GM11168 (cell line): ENCODE results near the gene PPRC1.

Experiments used
- in situ Hi-C: fragments of 300-500 bp; cut with MboI; formaldehyde crosslinking; loops from one replicate; pipeline ENCODE4 v1.12.0; 2022; ENCODE audit warnings: low sequenced_read_pairs; ENCODE audit not compliant: unreplicated experiment

The PPRC1 gene, protein sequence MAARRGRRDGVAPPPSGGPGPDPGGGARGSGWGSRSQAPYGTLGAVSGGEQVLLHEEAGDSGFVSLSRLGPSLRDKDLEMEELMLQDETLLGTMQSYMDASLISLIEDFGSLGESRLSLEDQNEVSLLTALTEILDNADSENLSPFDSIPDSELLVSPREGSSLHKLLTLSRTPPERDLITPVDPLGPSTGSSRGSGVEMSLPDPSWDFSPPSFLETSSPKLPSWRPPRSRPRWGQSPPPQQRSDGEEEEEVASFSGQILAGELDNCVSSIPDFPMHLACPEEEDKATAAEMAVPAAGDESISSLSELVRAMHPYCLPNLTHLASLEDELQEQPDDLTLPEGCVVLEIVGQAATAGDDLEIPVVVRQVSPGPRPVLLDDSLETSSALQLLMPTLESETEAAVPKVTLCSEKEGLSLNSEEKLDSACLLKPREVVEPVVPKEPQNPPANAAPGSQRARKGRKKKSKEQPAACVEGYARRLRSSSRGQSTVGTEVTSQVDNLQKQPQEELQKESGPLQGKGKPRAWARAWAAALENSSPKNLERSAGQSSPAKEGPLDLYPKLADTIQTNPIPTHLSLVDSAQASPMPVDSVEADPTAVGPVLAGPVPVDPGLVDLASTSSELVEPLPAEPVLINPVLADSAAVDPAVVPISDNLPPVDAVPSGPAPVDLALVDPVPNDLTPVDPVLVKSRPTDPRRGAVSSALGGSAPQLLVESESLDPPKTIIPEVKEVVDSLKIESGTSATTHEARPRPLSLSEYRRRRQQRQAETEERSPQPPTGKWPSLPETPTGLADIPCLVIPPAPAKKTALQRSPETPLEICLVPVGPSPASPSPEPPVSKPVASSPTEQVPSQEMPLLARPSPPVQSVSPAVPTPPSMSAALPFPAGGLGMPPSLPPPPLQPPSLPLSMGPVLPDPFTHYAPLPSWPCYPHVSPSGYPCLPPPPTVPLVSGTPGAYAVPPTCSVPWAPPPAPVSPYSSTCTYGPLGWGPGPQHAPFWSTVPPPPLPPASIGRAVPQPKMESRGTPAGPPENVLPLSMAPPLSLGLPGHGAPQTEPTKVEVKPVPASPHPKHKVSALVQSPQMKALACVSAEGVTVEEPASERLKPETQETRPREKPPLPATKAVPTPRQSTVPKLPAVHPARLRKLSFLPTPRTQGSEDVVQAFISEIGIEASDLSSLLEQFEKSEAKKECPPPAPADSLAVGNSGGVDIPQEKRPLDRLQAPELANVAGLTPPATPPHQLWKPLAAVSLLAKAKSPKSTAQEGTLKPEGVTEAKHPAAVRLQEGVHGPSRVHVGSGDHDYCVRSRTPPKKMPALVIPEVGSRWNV (N-terminal part only)

DNA sequence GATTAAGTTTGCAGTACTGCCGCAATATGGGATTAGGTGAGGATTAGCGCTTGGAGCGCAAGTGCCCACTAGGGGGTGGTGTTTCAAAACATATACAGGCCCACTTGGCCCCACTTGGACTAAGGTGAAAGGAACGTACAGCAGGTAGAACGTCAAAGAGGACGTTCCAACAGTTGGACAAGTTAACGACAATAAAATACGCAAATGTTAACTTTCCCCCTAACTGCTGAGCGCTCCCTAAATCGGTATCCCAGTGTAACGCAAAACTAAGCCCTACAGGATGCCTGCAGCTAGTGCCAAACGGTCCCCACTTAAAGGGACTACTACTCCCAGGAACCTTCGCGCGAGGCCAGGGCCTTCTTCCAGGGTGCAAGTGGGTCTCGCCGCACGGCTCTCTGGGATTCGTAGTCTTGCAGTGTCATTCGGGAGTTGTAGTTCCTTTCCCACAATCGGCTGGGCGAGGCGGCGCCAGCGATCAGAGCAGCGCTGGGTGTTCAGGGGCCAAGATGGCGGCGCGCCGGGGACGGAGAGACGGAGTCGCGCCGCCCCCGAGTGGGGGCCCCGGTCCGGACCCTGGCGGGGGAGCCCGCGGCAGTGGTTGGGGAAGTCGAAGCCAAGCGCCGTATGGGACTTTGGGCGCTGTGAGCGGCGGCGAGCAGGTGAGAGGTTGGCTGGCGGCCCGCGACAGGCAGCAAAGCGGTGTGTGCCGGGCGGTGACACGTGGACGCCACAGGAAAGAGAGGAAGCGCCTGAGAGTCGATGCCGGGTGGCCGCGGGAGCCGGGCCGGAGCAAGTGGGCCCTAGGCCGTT is at the start of gene PPRC1:
PPRC1 (plus strand) TSS at position 478 of the 810 bp plus-strand sequence; CDS start at position 507, 29 bp downstream.
- in situ Hi-C loops = no loop called here

DNA sequence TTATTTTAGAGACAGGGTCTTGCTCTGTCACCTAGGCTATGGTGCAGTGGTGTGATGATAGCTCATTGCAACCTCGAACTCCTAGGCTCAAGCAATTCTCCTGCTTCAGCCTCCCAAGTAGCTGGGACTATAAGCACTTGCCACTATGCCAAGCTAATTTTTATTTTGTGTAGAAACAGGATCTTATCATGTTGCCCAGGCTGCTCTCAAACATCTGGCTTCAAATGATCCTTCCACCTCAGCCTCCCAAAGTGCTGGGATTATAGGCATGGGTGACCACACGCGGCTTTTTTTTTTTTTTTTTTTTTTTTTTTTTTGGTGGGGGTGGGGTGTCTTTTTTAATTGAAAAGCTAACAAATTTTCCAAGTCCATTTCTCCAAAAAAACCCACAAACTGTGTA is 49.3 kb upstream of the PPRC1 start:
- in situ Hi-C loops = no loop called here

DNA sequence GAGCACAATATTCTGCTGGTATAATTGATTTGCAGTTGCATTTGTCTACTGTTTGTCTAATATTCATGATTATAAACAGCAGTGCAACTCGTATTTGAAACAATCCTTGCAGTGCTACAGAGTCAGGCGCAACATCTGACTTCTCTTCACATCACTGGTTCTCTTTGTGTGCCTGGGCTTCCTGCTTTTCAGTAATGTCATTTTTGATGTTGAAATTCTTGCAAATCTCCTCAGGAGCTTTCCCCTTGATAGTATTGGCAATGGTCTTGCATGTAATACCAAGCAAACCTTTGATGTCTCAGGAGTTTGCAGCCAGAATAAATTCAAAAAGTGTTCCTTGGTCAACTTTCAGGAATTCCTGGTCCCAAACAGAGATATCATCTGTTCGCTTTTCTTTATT is 47.5 kb upstream of the PPRC1 start:
- in situ Hi-C loops = no loop called here

DNA sequence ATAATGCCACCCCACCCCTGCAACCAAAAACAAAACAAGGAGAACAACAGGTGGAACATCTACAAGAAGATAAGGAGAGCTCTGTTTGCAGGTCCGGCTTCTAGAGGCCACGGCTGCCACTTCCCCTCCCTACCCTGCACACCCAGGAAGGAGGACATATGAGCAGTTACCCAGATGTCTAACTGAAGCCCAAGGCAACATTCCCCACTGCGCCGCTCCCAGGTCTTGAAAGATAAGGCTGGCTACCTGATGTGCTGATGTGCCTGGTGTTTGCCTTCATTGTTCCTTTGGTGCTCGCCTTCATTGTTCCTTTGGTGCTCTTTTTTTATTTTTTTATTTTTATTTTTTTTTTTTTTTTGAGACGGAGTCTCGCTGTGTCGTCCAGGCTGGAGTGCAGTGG is 46.6 kb upstream of the PPRC1 start:
- in situ Hi-C loops = no loop called here

DNA sequence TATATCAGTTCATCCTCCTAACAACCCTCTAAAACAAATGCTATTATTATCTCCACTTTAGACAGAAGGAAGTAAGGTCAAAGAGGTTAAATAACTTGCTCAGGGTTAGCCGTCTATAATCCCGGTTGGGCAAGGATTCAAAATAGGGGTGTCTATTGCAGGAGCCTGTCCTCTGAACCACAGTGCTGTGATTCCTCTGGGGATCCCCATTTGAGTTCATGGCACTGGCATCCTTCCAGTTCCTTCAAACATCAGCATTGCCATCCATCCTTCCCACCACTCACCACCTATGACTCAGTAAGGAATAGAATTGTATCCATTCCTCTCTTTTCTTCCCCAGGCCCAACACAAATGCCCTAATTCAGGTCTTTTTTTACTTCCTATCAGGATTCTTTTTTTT is 42.1 kb upstream of the PPRC1 start:
- in situ Hi-C loops = no loop called here

DNA sequence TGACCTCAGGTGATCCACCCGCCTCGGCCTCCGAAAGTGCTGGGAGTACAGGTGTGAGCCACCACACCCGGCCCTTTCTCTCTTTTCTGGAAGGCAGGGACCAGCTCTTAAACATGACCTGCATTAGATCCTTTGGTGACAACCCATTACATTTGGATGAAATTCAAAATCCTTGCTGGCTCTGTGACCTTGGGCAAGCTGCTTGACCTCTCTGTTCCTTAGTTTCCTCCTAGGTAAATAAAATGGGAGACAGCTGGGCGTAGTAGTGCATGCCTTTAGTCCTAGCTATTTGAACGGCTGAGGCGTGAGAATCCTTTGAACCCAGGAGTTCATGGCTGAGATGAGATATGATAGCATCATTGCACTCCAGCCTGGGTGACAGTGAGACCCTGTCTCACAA is 36.4 kb upstream of the PPRC1 start:
- in situ Hi-C loops = no loop called here

DNA sequence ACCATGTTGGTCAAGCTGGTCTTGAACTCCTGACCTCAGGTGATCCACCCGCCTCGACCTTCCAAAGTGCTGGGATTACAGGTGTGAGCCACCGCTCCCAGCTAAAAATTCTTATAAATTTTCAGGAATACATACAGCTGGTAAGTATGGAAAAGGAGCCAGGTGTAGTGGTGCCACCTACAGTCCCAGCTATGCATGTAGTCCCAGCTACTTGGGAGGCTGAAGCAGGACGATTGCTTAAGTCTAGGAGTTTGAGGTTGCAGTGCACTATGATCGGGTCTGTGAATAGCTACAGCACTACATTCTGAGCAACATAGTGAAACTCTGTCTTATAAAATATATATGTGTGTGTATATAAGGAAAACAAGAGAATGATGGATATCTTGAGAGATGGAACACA is 31.7 kb upstream of the PPRC1 start:
- in situ Hi-C loops = no loop called here

DNA sequence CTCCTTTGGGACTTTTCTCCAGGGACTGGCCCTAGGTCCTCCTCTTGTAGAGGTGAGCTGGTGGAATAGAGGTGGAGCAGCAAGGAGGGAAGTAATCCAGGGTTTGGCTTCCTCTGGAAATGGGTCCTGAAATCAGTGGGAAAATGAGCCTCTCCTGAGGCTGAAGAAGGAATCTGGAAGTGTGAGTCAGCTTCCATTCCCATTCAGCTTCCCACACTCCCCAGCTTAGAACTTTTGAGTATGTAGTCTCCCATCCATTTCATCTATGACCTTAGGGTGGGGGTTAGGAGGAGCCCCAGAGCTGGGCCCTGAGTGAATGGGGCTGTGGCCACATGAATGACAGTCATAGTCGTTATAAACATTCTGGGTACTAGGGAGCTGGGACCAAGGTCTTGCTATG is 30.4 kb upstream of the PPRC1 start:
- in situ Hi-C loops = no loop called here

DNA sequence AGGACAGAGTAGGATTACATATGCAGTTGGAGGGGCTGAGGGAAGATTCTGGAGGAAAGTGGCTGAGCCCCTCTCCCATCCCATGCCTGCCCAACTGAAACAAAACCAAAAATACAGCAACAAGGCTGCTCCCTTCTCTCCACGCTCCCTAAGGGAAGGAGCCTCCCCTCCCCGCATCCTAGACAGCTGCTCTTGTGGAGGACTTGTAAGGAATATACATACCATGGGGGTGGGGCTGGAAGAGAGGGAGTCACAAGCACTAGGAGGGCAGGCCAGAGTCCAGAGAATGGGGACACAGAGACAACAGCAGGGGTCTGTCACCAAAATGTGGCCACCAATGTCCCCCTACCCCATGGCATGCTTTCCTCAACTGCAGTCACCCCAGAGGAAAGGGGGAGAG is 25.8 kb upstream of the PPRC1 start:
- in situ Hi-C loops = no loop called here

DNA sequence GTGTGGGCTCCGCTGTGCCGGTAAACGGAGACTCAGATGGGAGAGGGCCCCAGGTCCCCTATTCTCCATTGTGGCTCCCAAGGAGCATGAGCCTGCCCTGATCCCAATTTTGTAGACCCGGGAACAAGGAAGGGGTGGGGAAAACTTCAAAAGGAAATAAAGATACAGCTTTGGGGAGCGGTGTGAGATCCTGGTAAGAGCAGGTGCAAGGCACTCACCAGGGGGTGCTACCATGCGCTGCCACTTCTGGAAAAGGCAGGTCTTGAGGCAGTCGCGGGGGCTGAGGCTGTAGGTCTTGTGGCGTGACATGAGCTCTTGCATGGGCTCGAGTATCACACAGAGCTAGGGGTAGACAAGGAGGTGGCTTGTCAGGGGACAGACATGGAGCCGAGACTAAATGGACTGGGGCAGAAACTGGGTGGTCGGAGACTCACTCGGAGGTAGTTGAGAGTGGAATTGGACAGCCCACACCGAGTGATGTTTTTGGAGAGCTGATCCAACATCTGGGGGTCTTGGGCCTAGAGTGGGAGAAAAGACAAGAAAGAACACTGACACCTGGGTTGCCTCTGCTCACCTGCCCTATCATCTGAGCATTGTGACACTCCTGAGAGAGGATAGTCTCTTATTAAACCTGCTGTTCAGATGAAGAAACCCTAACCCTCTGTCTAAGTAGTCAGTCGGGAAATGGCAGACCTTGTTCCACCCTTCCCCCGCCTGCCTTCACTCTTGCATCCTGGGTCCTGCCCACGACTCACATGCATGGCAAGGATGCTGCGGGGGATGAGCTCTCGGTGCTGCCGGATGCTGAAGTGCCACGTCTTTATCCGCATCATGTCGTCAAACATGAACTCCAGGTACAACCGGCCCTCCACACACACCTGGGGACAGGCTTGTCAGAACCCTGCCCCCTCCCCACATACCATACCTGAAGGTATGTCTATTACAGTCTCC is 23.4 kb upstream of the PPRC1 start:
- in situ Hi-C loops = no loop called here

DNA sequence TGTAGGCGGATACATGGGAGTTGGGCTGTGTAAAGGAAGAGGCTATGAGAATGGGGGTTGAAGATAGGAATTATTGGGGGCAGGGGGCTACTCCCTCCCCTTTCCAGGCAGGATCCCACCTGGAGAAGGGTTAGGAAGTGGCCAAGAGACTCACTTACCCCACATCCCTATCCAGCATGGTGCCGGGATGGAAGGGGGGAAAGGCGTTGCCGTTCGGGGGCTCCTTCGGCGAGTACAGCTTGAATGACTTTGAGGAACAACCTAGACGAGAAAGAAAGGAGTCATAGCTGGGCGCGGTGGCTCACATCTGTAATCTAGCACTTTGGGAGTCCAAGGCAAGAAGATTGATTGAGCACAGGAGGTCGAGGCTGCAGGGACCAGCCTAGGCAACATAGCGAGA is 21.6 kb upstream of the PPRC1 start:
- in situ Hi-C loops = no loop called here

DNA sequence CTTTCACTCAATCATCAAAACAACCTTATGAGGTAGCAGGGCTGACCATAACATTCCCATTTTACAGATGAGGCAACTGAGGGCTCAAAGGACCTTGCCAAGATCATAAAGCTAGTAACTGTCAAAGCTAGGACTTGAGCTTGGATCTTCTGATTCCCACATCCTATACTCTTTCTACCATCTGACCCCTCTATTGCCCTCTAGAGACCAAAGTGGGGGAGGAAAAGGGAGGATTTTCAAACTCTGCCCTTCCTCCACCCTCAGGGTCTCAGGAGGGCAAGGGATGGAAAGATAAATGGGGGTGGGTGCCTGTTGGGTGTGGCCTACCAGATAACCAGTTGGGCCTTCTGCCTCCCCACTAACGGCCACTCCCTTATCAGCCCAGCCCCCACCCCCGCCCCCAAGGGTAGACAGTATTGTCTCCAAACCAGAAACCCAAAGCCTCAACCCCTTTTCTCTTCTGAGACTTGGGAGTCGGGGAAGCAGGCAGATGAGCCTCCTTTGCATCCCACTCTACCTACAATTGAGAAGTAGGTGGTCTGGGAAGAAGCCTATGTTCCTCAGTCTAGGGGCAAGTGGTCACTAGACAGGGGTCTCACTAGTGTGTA is 20.5 kb upstream of the PPRC1 start:
- in situ Hi-C loops = no loop called here

DNA sequence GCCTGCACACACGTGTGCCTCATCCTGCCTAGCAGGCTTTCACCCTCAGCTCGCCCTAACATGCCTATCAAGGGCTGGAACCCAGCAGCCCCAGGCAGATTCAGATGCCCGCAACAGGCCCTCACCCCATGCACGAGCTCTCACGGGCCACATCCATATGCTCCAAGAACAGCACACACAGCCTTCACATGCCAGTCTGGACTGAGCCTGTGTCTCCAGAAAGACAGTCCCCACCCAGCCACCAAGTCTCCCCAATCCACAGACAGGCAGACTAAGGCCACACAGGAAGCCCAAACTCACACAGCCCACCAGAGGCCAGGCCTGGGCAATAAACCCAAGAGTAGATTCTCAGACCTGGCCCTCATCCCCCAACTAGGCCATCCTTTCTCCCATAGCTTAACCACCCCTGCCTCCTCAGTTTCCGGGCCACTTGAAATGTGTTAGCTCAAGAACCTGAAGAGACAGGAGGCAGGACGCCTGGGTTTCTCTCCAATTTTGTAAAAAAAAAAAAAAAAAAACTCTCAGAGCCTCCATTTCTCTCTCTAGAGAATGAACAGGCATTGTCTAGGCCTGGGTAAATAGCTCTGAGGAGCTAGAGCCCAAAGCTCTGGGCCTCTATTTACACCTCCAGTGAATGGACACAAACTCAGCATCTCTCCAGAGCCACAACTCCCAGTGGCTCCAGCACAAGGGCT is 19.4 kb upstream of the PPRC1 start:
- in situ Hi-C loops = no loop called here

DNA sequence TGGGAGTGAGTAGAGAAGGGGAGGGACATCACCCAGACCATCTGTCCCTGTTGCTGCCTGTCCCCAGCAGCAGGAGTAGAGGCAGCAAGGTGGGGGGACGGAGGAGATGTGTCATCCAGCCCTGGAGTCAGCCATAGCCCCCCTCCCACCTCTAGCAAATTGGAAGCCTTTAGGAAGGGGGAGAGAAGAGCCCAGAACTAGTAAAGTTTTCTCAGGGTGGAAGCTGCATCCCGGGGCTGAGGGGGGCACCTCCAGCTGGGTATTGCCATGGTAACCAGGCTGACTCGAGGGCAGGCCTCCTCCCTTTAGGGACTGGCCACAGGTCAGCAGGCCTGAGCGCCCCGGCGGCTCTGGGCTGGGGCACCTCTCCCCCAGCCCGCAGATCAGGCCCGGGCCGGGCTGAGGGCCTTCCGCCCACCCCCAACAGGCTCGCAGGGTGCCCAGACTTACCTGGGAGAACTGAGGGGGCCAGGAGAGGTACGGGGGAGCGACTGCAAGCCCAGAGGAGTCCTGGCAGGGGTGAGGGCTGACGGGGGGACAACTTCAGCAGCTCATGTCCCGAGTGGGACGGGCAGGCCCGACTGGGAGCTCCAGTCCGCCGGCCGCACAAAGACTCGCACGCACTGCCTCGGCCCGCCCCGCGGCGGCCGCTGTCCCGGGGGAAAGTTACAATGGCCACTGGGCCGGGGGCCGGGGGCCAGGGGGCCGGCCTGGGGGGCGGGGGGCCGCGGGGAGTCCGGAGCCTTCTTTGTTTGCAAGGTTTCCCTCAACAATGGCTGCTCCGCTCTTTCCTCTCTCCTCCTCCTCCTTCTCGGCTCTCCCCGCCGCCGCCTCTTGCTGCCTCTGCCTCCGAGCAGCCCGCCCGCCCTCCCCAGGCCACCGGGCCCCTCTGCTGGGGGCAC is 18.6 kb upstream of the PPRC1 start:
- in situ Hi-C loops = no loop called here

DNA sequence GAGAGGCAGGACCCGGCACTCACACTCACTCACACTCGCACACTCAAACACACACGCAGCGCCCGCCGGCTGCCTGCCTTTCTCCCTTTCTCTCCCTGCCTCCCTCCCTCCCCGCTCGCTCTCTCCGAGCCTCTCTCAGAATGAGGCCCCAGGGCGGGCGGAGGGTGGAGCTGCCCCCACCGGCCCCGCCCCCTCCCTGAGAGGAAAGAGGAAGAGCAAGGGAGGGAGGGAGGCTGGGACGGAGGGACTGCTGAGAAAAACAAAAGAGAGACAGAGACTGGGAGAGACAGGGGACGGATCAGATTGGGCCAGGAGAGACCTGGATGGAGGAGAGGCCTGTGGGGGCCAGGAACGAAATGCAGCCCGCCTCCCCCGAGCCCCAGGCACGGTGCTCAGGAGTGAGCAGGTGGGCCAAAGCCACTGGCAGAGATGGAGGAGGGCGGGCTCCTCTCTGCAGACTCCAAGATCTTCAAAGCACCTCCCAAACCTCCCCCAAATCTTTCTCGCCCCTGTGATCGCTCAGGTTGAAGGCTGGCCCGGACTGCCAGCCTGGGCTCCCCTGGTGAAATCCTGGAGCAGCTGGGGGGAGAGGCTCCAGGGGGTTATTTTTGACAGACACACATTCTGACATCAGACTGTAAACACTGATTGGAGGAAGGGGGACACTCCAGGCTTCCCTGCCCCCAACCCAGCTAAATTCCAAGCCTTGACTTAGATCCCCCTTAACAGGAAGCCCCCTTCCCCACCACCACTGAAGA is 17.8 kb upstream of the PPRC1 start:
- in situ Hi-C loops = no loop called here

DNA sequence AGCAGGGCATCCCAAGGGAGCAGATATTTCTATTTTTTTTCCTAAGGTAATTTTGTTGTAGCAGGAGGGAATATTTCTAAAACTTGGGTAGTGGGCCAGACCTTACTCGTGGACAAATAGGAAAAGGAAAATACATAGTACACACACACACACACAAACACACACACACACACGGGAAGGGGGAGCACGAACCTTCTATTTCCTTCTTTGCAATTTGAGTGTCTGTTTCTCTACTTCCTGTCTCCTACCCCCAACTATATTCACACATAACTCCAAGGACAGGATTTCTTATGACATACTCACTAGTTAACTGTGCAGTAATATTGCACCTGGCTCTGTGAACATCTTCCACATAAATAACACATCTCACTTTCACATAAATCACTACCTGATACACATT is 17.1 kb upstream of the PPRC1 start:
- in situ Hi-C loops = no loop called here
